Stimulated activated CD4-positive, alpha-beta T cell treated with anti-CD3 and anti-CD28 coated beads, Interleukin-12 subunit alpha, Interleukin-12 subunit beta, amount 100 ng/mL, for 24 hours (primary cell): ENCODE results near the gene CMIP.

Experiments used
- DNase-seq, 2 experiments: peaks; one replicate each; pipeline ENCODE4 v3.0.0-alpha.2; 2020; ENCODE audit warnings: low read depth in 2 of 2

The CMIP gene

DNA sequence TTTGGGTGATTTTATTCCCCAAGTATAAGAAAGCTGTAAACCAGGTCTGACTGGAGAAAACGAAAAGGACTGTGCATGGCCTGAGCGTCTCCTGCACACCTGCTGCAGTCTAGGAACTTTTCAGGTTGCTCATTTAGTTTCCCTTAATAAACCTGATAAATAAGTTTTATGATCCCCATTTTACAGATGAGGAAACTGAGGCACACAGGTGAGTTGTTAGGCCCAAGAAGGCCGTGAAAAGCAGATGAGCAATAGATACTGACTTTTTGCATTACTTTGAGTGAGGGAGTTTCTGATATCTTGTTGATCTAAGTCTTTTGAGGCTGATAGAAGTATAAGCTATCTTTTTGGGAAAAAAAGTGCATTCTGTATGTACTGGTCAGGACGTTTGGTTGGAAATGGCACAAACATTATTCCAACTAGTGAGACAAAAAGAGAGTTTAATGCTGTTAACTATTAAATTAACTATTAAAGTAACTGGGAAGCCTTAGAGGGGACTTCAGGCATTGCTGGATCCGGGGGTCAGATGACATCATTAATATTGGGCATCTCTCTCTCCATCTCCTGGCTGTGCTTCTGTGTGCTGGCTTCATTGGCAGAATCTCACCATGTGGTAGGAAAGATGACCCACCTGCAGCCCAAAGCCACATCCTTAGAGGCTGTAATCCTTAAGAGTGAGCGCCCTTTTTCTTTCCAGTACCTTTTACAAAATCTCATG, 163.4 kb downstream of the CMIP start:
- no peak for DNase-seq

DNA sequence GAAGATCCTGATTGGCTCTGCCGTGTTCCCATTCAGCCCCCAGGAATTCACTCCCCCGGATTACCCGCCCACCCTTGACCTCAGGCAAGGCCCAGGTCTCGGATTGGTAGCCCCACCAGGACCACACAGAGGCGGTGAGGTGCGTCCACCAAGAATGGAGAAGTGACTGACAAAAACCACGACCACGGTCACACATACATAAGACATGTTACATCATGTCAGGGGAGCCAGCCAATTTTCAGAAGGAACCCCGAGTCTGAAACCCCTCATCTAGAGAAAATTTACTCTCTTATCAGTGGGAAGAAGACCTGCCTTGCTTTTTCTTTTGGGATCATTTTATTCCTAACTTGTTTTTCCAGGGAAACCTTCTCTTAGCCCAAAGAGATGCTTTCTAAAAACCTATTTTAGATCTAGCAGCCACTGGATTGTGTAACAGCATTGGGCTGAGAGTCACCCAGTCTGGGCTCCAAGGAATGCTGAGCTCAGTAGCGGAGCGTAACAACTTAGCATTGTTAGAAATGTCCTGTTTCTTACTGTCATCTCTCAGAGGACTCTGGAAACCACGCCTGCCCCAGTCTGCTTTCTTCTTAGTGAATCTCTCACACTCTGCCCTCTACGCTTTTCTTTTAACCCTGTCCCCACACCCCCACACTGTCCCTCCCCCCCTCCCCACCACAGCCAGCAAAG, 164.1 kb downstream of the CMIP start:
- no peak for DNase-seq

DNA sequence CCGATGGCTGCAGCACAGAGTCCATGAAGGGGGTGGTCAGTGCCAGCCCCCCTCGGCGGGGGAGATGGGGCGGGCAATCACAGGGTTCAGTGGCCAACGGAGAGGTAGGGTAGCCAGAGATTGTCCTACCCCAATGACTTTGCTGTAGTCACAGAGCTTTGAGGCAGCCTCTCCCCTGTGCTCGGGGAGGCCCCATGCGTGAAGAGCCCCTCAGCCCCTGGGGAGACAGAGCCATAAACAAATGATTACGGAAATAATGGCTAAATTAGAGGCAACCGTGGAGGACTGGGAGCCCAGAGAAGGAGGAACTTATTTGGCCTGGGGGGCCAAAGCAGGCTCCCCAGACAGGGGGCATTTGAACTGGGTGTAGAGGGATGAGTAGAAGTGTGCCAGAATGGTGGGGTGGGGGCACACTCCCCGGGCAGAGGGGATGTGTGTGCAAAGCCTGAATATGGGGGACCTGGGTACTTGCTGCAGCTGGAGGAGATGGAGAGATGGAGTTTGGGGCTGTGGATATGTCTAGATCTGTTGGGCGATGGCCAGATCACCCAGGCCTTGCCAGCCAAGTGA, 164.8 kb downstream of the CMIP start:
- no peak for DNase-seq

DNA sequence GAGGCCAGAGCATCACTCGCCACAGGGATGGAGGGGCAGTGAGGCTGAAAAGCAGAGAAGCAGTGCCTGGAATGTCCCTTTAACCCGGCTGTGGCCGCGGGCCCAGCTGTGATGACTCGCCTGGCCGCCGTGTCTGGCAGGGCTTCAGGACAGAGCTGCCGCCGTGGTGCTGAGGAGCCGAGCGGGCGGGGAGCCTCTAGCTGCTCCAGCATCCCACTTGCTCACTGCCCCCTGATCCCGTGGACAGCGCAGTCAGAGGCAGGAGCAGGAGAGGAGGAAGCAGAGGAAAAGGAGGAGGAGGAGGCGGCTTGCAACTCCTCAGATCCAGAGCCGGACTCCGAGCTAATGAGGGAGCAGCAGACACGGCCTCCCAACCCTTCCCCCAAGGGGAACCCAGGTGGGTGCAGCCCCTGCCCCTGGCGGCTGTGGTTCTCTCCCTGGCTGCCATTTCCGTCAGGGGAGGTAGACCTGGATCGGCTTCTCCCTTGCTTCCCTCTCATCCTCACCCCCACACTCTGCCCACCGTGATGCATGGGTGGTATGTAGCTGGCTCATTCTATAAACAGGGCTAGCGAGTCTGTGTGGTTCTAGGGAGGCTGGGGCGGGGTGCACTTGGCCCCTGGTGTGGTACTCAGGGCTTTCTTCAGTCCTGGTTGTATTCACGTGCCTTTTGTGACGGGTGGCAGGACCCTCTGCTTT, 165.7 kb downstream of the CMIP start:
- DNase-seq: no peak

DNA sequence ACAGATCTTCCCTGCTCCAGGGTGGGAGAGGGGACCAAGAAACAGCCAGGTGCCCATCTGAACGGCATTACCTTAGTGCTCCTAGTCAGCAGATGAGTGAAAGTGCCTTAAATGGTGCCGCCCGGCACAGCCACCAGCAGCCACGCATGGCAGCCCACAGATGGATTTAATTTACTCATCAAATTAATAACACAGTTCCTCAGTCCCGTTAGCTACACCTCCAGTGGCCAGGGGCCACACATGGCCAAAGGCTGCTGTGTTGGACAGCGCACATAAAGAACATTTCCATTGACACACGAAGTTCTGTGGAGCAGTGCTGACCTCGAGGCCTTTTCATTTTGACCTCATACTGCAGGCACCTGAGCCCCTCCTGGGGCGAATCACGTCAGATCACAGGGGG, 166.3 kb downstream of the CMIP start:
- DNase-seq: no peak

DNA sequence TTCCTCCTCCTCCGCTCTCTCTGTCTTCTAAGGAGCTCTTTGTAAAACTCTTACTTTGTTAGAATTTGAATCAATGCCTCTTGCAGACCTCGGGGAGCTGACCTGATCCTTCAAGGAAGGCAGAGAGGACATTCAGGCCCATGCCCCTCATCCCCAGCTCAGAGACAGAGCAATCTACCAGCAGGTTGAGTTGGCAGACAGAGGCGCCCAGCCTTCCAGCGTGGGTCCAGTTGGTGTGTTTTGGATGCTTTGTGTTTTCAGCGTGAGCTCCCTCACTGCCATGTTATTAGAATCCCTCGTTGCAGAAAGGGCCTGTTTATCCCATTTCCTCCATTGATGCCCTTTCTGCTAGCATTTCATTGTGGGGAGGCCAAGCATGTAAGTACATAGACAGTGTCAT, 167.1 kb downstream of the CMIP start:
- no peak for DNase-seq

DNA sequence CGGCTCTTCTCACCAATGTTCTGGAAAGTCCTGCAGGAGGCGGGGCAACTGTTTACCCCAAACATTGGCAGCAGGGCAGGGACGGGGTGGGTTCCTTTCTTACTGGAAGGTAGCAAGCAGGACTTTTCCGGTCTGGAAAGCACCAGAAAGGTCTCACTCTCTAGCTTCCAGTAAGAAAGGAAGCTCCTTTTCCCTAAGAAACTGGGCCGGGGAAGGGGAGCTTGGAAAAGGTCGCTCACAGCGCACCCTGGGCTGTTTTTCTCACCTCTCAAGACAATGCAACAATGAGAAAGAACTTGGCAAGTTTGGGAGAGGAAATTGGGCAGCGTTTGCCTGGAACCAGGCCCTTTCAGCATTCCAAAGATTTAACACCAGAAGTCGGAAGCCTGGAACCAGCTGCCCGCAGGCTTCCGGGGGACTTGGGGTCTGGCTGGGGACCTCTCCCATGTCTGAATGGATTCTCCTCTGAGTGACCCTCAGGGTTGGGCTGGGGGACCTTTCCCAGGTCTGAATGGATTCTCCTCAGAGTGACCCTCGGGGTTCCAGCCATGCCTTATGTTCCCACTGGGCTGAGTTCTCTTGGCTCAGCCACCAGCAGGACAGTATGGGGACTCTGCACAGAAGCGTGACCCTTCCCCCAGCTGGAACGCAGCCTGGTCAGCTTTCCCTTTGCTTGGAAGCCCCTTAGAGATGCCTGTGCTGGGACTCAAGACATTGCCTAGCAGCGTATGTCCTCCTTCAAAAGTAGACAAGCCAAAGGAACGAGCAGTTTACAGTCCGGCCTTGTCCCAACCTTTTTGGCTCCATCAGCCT, 167.9 kb downstream of the CMIP start:
- no peak for DNase-seq

DNA sequence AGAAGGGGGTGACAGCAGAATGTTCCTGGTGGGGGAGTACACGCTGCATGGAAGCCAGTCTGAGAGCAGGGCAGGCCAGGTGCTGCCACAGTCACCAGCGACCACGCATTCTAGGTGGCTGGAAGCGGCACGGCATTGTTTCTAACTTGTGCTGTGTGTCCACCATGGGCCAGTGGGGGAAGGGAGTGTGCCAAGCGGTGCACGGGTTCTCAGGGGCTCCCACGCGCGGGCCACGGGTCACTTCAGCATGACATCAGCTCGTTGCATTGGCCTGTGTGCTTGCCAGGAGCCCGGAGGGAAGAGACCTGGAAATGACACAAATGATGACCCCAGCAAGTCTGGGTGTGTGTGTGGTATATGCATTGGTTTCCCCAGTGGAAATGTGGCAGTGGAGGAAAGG, 169.6 kb downstream of the CMIP start:
- no peak for DNase-seq

DNA sequence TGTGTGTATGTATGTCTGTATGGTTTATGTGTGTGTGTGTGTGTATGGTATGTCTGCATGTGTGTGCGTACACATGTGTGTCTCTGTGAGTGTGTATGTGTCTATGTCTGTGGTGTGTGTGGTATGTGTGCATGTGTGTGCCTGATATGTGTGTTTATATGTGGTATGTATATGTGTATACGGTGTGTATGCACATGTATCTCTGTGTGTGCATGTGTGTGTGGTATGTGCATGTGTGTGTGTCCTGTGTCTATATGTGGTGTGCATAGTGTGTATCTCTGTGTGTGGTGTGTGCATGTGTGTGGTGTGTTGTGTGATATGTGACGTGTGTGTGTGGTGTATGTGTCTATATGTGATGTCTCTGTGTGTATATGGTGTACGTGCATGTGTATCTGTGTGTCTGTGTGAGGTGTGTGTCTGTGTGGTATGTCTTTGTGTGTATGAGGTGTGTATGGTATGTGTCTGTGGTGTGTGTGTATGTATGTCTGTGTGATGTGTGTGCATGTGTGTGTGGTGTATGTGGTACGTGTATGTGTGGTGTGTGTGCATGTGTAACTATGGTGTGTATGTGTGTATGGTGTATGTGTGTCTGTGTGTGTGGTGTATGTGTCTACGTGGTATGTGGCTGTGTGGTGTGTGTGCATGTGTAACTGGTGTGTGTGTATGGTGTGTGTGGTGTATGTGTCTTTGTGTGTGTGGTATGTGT, 170.2 kb downstream of the CMIP start:
- DNase-seq: no peak

DNA sequence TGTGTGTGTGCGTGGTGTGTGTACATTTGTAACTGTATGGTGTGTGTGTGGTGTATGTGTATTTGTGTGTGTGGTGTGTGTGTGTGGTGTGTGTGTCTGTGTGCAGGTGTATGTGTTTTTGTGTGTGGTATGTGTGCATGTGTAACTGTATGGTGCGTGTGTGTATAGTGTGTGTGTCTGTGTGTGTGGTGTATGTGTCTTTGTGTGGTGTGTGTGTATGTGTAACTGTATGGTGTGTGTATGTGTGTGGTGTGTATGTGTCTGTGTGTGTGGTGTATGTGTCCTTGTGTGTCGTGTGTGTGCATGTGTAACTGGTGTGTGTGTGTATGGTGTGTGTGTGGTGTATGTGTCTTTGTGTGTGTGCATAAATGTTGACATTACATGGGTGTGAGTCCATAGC, 170.8 kb downstream of the CMIP start:
- no peak for DNase-seq

DNA sequence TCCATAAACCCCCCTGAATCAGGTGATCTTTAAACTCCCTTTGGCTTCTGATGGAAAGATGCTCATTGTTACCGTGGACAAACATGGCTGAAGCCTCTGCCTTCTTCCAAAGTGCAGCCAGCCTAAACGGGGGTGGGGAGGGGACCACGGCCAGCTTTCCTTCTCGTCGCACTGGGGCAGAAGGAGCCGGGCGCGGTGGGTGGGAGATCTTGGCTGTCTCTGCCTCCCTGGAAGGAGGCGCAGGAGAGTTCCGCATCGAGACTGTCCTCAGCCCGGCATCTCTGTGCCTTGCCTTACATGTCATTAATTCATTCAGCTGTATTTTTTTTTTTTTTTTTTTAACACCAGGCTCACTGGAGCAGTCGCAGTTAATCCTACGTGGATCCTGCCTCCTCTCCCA, 171.2 kb downstream of the CMIP start:
- DNase-seq: no peak

DNA sequence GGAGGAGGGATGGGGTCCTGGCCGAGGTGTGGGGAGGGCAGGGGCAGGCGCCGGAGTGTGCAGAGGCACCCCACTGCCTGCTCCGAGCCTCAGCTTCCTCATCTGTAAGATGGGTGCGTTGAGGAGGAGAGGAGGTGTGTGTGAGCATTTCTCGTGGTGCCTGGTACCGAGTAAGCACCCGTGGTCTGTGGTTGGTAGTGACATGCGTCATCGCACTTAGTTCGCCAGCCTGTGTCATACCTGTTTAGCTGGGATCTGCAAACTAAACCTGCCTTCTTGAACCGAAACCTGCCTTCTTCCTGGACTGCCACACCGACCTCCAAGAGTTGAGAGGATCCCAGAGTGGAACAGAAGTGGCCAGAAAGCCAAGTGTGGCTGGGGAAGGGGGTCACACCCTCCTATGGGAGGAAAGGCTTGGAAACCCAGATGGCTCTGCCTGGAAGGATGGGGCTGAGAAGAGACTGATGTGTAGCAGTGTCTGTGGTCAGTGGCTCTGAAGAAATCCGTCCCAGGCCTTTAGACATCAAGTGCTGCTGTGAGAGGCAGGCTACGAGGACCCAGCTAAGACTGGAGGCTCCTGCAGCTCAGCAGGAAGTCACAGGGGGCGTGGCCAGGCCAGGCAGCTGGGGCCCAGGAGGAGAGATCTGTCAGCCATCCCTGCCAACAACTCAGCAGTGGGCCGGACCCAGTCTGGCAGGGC, 171.9 kb downstream of the CMIP start:
- DNase-seq: peak; percentile 39 to 52

DNA sequence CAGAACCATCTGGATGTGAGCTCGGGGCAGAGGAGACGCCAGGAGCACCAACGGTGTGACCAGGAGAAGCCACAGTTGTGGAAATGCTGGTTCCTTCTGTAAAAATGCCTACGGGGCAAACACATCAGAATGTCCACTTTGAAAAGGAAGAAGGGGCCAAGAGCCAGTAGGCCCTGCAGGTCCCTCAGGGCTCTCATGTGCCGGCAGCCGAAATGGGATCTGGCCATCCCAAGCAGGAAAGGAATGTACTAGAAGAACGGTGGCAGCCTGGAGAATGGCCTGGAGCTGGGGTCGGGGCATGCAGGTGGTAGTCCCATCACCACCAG, 172.4 kb downstream of the CMIP start:
- DNase-seq: no peak

DNA sequence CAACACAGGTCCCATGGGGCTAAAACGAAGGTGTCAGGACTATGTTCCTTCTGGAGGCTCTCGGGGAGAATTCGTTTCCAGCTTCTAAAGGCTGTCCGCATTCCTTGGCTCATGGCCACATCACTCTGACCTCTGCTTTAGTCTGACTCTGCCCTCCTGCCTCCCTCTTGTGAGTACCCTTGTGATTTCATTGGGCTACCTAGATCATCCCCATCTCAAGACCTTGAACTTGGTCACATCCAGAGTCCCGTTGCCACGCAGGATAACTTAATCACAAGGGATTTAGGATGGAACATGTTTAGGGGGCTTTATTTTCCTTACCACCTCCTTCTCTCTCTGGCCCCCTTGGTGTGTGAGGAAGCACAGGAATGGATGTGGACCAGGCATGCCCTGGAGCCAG, 173.6 kb downstream of the CMIP start:
- no peak for DNase-seq

DNA sequence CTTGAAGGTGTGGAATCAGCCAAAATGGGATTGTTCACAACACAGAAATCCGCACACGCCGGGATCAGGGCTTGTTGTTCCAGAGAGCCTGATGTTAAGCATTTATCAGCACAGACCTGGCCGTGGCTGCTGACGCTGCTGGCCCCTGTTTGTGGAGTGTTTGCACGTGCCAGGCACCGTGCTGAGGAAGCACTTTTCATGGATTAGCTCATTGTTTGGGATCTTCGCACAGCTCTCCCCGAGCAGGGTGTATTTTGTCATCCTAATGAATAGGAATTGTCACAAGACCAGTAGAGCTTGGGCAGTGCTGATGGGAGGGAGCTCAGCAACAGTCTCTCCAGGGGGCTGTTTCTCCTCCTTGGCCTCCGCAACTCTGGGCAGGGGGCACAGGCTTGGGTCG, 174.1 kb downstream of the CMIP start:
- no peak for DNase-seq

DNA sequence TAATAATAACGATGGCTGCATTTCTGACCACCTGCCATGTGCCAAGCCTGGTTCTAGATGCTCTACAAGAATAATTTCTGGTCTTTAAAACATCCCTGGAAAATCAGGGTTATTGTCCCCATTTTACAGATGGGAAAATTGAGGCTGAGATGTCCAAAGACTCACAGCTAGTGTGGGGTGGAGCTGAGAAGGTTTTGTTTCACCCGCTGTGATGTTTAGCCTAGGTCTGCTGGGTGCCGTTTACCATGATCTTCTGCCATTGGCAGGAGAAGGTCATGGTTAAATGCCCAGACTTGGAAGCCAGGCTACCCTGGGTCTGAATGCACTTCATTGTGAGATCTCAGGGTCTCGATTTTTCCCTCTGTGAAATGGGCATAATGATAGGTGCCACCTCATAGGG, 175.4 kb downstream of the CMIP start:
- DNase-seq: no peak

DNA sequence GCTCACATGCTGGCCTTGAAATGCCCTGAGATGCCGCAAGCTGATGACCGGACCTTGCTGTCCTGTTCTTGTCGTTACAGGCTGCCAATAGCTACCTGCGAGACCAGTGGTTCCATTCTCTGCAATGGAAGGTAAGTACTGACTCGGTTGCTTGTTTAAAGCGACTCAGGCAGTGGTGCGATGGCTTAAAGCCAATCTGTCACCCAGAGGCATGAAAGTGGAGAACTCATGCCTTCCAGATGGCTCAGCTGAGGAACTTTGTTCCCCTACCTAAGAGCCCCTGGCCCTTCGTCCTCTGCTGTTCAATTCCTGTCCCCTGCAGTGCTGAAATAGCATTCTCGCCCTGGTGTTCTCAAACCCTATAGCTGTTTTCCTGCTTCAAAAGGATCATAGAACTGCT, 176.2 kb downstream of the CMIP start:
- no peak for DNase-seq

DNA sequence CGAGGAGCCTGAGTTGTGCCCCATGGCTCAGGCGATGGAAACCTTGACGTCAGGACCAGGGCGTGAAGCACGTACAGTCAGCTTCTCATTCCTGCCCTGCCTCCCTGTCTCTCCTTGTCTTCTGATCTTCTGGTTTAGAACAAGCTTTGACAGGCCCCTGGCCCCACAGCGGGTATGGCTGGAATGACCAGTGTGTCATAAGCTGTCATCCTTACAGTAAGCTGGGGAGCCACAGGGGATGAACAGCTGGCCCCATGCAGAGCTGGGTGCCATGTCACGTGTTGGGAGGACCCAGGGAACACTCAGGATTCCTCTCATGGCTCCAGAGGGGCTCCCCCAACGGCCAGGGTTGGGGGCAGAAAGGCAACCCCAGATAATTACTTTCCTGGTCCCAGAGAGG, 176.9 kb downstream of the CMIP start:
- no peak for DNase-seq

DNA sequence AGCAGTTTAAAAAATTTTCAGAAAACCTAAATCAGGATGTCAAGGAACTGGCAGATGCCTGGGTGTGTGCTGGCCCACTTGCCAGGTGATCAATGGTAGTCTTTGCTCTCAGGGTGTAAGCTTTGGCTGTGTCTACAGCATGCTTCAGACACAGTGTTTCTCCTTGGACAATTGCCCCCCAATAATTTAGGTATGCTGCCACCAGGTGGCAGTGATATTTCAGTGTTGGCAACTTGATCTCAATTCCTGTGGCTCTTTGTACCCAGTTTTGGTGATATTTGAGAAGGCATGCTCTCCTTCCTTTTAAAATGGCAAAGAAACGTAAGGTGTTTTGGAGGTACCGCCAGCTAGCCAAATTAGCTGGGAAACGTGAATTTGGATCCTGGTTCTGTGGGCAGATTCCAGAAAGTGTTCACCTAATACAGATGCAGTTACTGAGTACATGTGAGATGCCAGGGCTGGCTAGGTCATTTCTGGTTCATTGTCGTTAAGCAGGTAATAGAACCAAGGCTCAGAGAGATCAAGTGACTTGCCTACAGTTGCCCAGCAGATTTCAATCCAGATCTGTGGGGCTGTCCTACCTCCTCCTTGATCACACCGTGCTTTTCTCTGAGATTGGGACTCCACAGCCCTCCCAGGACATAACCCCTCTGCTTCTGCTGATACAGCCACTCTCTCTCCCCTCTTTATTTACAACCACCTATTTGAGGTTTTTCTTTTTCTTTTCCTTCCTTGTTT, 178.9 kb downstream of the CMIP start:
- DNase-seq: peak in 1 of 2 experiments; percentile 46

DNA sequence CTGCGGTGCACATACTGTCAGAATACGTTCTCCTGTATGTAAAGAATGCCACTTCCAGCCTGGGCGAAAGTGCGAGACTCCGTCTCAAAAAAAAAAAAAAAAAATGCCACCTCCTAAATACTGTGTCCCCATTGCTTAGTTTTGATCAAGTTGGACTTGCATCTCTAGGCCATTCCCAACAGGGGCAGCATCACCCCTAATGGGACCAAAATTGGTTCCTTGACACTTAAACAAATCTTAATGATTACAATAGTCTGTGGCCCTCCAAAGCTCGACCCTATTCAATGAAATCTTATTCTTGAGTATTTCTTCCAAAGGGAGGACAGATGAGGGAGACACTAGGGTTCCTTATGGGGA, 179.8 kb downstream of the CMIP start:
- DNase-seq: no peak
